SK-N-SH (cell line): ENCODE measurements around the gene PLCB1. TPM values are rescaled to one million over a fixed set of nuclear protein-coding genes. Genes with fewer than 3 reads are reported as not detected.
A peak's percentile ranks its signal among the peaks of the same experiment; 100 is the strongest.

Source experiments
- CTCF ChIA-PET: fragments of 300-600, 350-600 bp; formaldehyde crosslinking; extraction: SDS; loops from one replicate; lab custom pipeline; 2021; lab: Yijun Ruan, JAX
- POLR2A ChIA-PET: fragments of 350-600 bp; sonication (Branson Sonifier 250); formaldehyde crosslinking; extraction: SDS; loops from one replicate; lab custom pipeline; 2020; ENCODE audit warnings: antibody characterized with exemption, inconsistent platforms; lab: Yijun Ruan, JAX
- DNase-seq: peaks from one replicate; pipeline ENCODE4 v3.0.0; 2012
- H2AFZ ChIP-seq: fragments of 200-600 bp; sonication (generic); 2 replicates; pipeline ENCODE4 v1.8.1; 2016; ENCODE audit warnings: antibody characterized with exemption, mild to moderate bottlenecking, low read depth
- H3F3A ChIP-seq: fragments of 200-600 bp; sonication (generic); replicated peaks from 2 replicates; pipeline ENCODE3; 2016; ENCODE audit warnings: antibody characterized with exemption, mild to moderate bottlenecking; ENCODE audit not compliant: insufficient read depth
- H3K27ac ChIP-seq, 2 experiments: fragments of 200-500 bp in 1 of 2; fragments of 200-600 bp in 1 of 2; sonication (Bioruptor generic) in 1 of 2; sonication (generic), shearing (Covaris generic) in 1 of 2; 2 replicates each; pipeline versions ENCODE4 v1.5.1 to v1.6.1; 2014 to 2016; ENCODE audit warnings: low read depth in 2 of 2, inconsistent platforms in 1 of 2, low read length in 1 of 2, mild to moderate bottlenecking in 1 of 2, mixed read lengths in 1 of 2
- H3K27me3 ChIP-seq: fragments of 200-600 bp; sonication (generic), shearing (Covaris generic); 2 replicates; pipeline ENCODE4 v1.6.1; 2016; ENCODE audit warnings: mixed run types; ENCODE audit not compliant: insufficient read depth
- H3K36me3 ChIP-seq, 2 experiments: fragments of 200-500 bp in 1 of 2; fragments of 200-600 bp in 1 of 2; sonication (Bioruptor generic) in 1 of 2; sonication (generic) in 1 of 2; replicated peaks in 1 of 2; 2 replicates each; pipeline versions ENCODE3 to v1.5.1; 2014 to 2016; ENCODE audit warnings: low read length in 1 of 2, mild to moderate bottlenecking in 1 of 2; ENCODE audit not compliant: insufficient read depth in 2 of 2, control insufficient read depth in 1 of 2
- H3K4me1 ChIP-seq, 2 experiments: fragments of 200-500 bp in 1 of 2; fragments of 200-600 bp in 1 of 2; sonication (Bioruptor generic) in 1 of 2; sonication (generic), shearing (Covaris generic) in 1 of 2; 2 replicates each; pipeline versions ENCODE4 v1.5.1 to v1.6.1; 2014 to 2016; ENCODE audit warnings: low read depth in 1 of 2, low read length in 1 of 2, mixed run types in 1 of 2; ENCODE audit not compliant: insufficient read depth in 2 of 2, control insufficient read depth in 1 of 2
- H3K4me2 ChIP-seq: fragments of 200-600 bp; sonication (generic), shearing (Covaris generic); 2 replicates; pipeline ENCODE4 v1.6.1; 2017; ENCODE audit warnings: mixed run types
- H3K4me3 ChIP-seq, 2 experiments: fragments of 200-500 bp in 1 of 2; fragments of 200-600 bp in 1 of 2; sonication (Bioruptor generic) in 1 of 2; sonication (generic), shearing (Covaris generic) in 1 of 2; 2 replicates each; pipeline versions ENCODE4 v1.5.1 to v1.8.1; 2014 to 2016; ENCODE audit warnings: low read depth in 2 of 2, inconsistent platforms in 1 of 2, low read length in 1 of 2, mild to moderate bottlenecking in 1 of 2, mixed read lengths in 1 of 2, moderate library complexity in 1 of 2
- H3K79me2 ChIP-seq: fragments of 200-600 bp; sonication (generic); 2 replicates; pipeline ENCODE4 v1.8.1; 2017; ENCODE audit warnings: mild to moderate bottlenecking; ENCODE audit not compliant: insufficient read depth
- H3K9ac ChIP-seq: fragments of 200-600 bp; sonication (generic); 2 replicates; pipeline ENCODE4 v1.6.1; 2017; ENCODE audit warnings: mixed run types
- H3K9me2 ChIP-seq: fragments of 200-600 bp; sonication (generic); 2 replicates; pipeline ENCODE4 v1.6.1; 2017; ENCODE audit warnings: mixed run types
- H3K9me3 ChIP-seq: fragments of 200-600 bp; sonication (generic); 2 replicates; pipeline ENCODE4 v1.6.1; 2017; ENCODE audit warnings: mixed run types, mild to moderate bottlenecking, moderate library complexity
- H4K20me1 ChIP-seq: fragments of 200-600 bp; sonication (generic); 2 replicates; pipeline ENCODE4 v1.6.1; 2017; ENCODE audit warnings: mild to moderate bottlenecking, mixed run types; ENCODE audit not compliant: insufficient read depth
- CHD2 ChIP-seq: fragments of 150-350 bp; IDR thresholded peaks from 2 replicates; pipeline ENCODE4 v1.6.1; 2018; ENCODE audit warnings: low read length; ENCODE audit not compliant: partially characterized antibody
- ELF1 ChIP-seq: IDR thresholded peaks from 2 replicates; pipeline ENCODE4 v1.4.0; 2012
- EP300 ChIP-seq, 2 experiments: IDR thresholded peaks; 2 replicates each; pipeline versions ENCODE4 v1.4.0 to v1.6.1; 2012; ENCODE audit warnings: borderline replicate concordance in 1 of 2, low read depth in 1 of 2, low read length in 1 of 2
- FOSL2 ChIP-seq: IDR thresholded peaks from 2 replicates; pipeline ENCODE4 v1.4.0; 2012; ENCODE audit warnings: low read depth, mild to moderate bottlenecking, moderate library complexity, borderline replicate concordance
- FOXJ3 ChIP-seq: sonication (generic); formaldehyde crosslinking; IDR thresholded peaks from 2 replicates; pipeline ENCODE4 v1.5.1; 2020; ENCODE audit warnings: mild to moderate bottlenecking, missing genetic modification reagents
- FOXM1 ChIP-seq: IDR thresholded peaks from 2 replicates; pipeline ENCODE4 v1.4.0; 2012; ENCODE audit warnings: low read depth, mild to moderate bottlenecking
- GATA2 ChIP-seq: sonication (generic); formaldehyde crosslinking; IDR thresholded peaks from 2 replicates; pipeline ENCODE4 v1.5.0; 2020; ENCODE audit warnings: mild to moderate bottlenecking, missing genetic modification reagents
- MXI1 ChIP-seq: IDR thresholded peaks from 2 replicates; pipeline ENCODE4 v1.6.1; 2012; ENCODE audit warnings: mild to moderate bottlenecking, low read depth, low read length, improper control_type of control experiment
- POLR2AphosphoS5 ChIP-seq: IDR thresholded peaks from 2 replicates; pipeline ENCODE4 v1.6.1; 2012; ENCODE audit warnings: low read depth, low read length
- RCOR1 ChIP-seq: fragments of 150-350 bp; IDR thresholded peaks from 2 replicates; pipeline ENCODE4 v1.6.1; 2017; ENCODE audit warnings: antibody characterized with exemption, low read length
- RFX5 ChIP-seq: IDR thresholded peaks from 2 replicates; pipeline ENCODE4 v1.6.1; 2012; ENCODE audit warnings: mild to moderate bottlenecking, improper control_type of control experiment, low read length
- RXRA ChIP-seq: IDR thresholded peaks from 2 replicates; pipeline ENCODE4 v1.4.0; 2012; ENCODE audit warnings: low read depth, mild to moderate bottlenecking, borderline replicate concordance
- SIN3A ChIP-seq: IDR thresholded peaks from 2 replicates; pipeline ENCODE4 v1.6.1; 2012; ENCODE audit warnings: low read depth, mild to moderate bottlenecking, low read length, moderate library complexity, borderline replicate concordance
- SMC3 ChIP-seq: IDR thresholded peaks from 2 replicates; pipeline ENCODE4 v1.6.1; 2012; ENCODE audit warnings: low read depth, low read length, improper control_type of control experiment
- TCF12 ChIP-seq: IDR thresholded peaks from 2 replicates; pipeline ENCODE4 v1.4.0; 2012
- TEAD4 ChIP-seq: IDR thresholded peaks from 2 replicates; pipeline ENCODE4 v1.4.0; 2012; ENCODE audit warnings: mild to moderate bottlenecking, borderline replicate concordance; ENCODE audit not compliant: insufficient read depth
- USF1 ChIP-seq: IDR thresholded peaks from 2 replicates; pipeline ENCODE4 v1.4.0; 2012; ENCODE audit warnings: low read depth, borderline replicate concordance
- YY1 ChIP-seq: IDR thresholded peaks from 2 replicates; pipeline ENCODE4 v1.4.0; 2012; ENCODE audit warnings: low read depth, mild to moderate bottlenecking
- ZBTB33 ChIP-seq: IDR thresholded peaks from 2 replicates; pipeline ENCODE4 v1.4.0; 2012; ENCODE audit warnings: low read depth, borderline replicate concordance
- WGBS: methylation state at CpG from one replicate; pipeline ENCODE4 v1.1.6; 2017; ENCODE audit warnings: low lambda C conversion rate; 5-methylcytosine and 5-hydroxymethylcytosine counted together
- polyA plus RNA-seq, 3 experiments: library from polyadenylated mRNA; depleted of rRNA; stranded (reverse); fragments of >200 nt; gene quantifications; 2 replicates each; pipeline ENCODE4 v1.2.3, GENCODE V29; 2012
- TF ChIP-seq, protein P1 (sequence below): fragments of 200-600 bp; sonication (generic); IDR thresholded peaks from 2 replicates; pipeline ENCODE4 v1.6.1; 2017; ENCODE audit warnings: antibody characterized with exemption, mild to moderate bottlenecking, moderate library complexity
- TF ChIP-seq, protein P2 (sequence below): fragments of 150-350 bp; IDR thresholded peaks from 2 replicates; pipeline ENCODE4 v1.6.1; 2017; ENCODE audit warnings: antibody characterized with exemption, low read length, low read depth, borderline replicate concordance

PLCB1 gene
- polyA plus RNA-seq, 1 of the 3 experiments (the other 2 are of a cell fraction) = 10.5 TPM

- TF ChIP-seq, protein P1, sequence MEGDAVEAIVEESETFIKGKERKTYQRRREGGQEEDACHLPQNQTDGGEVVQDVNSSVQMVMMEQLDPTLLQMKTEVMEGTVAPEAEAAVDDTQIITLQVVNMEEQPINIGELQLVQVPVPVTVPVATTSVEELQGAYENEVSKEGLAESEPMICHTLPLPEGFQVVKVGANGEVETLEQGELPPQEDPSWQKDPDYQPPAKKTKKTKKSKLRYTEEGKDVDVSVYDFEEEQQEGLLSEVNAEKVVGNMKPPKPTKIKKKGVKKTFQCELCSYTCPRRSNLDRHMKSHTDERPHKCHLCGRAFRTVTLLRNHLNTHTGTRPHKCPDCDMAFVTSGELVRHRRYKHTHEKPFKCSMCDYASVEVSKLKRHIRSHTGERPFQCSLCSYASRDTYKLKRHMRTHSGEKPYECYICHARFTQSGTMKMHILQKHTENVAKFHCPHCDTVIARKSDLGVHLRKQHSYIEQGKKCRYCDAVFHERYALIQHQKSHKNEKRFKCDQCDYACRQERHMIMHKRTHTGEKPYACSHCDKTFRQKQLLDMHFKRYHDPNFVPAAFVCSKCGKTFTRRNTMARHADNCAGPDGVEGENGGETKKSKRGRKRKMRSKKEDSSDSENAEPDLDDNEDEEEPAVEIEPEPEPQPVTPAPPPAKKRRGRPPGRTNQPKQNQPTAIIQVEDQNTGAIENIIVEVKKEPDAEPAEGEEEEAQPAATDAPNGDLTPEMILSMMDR = no peak
- TF ChIP-seq YY1 = no peak
- TF ChIP-seq SMC3 = no peak
- TF ChIP-seq POLR2AphosphoS5 = no peak
- TF ChIP-seq, all 33 proteins: peak for 0
Measured at GRCh38 chr20:8154638-8155037, 22.6 kb downstream of the PLCB1 start (continued).

- TF ChIP-seq EP300 (IDR thresholded peaks at IDR 0.05; ENCODE audit: borderline replicate concordance in 1 of 2, low read depth in 1 of 2, low read length in 1 of 2) (no peak), RFX5 (no peak), MXI1 (no peak), GATA2 (CRISPR knock-in tag) (no peak)
- H3K36me3 ChIP-seq = peaks cover 3 to 8% of the 10 kb centered on the region in 2 experiments
- H3K9ac ChIP-seq = no peak overlapping the region
- no peaks in the 10 kb centered on the region for H3K9me3 ChIP-seq
- peaks cover 48% of the 10 kb centered on the region for H3F3A ChIP-seq
- ChIA-PET CTCF (interaction anchor here (1.2 kb wide), 1 partner anchor 381 kb away, joined by 3 read pairs; no protein-coding TSS in a partner anchor), POLR2A (no interaction called here)
- peaks cover 66% of the 10 kb centered on the region for H3K79me2 ChIP-seq
- H3K4me2 ChIP-seq = no peak overlapping the region
- H3K9me2 ChIP-seq = no peaks in the 10 kb centered on the region
- no peak for DNase-seq
- H3K4me3 ChIP-seq = no peak overlapping the region
- no peaks in the 10 kb centered on the region for H3K27me3 ChIP-seq
- peak overlapping the region; percentile 70 to 76; a peak in 3 of 4 replicates for H3K27ac ChIP-seq
- H4K20me1 ChIP-seq = no peaks in the 10 kb centered on the region
- no peak overlapping the region for H2AFZ ChIP-seq
- H3K4me1 ChIP-seq = peaks cover 0 to 65% of the 10 kb centered on the region in 2 experiments; a peak in 3 of 4 replicates
- 85% methylated on average over 1 of the region's 1 CpG for WGBS
Measured at GRCh38 chr20:8155229-8155628, 23.2 kb downstream of the PLCB1 start.

GRCh38 chr20:8155812-8156211, 23.7 kb downstream of the PLCB1 start:
- H3K4me3 ChIP-seq = no peak overlapping the region
- peak overlapping the region; percentile 35; the same call in 1 of the 2 replicates for H3K4me2 ChIP-seq
- H3K9me2 ChIP-seq = no peaks in the 10 kb centered on the region
- peaks cover 46% of the 10 kb centered on the region for H3F3A ChIP-seq
- peak overlapping the region in 1 of 2 experiments; percentile 70; a peak in 3 of 4 replicates for H3K27ac ChIP-seq
- no peak overlapping the region for H2AFZ ChIP-seq
- no peaks in the 10 kb centered on the region for H3K27me3 ChIP-seq
- H3K9me3 ChIP-seq = no peaks in the 10 kb centered on the region
- H3K9ac ChIP-seq = no peak overlapping the region
- no peaks in the 10 kb centered on the region for H4K20me1 ChIP-seq
- peaks cover 0 to 8% of the 10 kb centered on the region in 2 experiments for H3K36me3 ChIP-seq
- CTCF ChIA-PET = no interaction called here
- WGBS = 76% methylated on average over 2 of the region's 2 CpGs
- no peak for DNase-seq
- H3K4me1 ChIP-seq = peaks cover 0 to 59% of the 10 kb centered on the region in 2 experiments; a peak in 3 of 4 replicates
- POLR2A ChIA-PET = no interaction called here
- H3K79me2 ChIP-seq = peaks cover 64% of the 10 kb centered on the region
- no peak for TF ChIP-seq RCOR1
- TF ChIP-seq ELF1 = no peak
- TF ChIP-seq CHD2 = no peak
- TF ChIP-seq GATA2 (CRISPR knock-in tag) = no peak
- no peak for TF ChIP-seq YY1
- TF ChIP-seq, protein P2, sequence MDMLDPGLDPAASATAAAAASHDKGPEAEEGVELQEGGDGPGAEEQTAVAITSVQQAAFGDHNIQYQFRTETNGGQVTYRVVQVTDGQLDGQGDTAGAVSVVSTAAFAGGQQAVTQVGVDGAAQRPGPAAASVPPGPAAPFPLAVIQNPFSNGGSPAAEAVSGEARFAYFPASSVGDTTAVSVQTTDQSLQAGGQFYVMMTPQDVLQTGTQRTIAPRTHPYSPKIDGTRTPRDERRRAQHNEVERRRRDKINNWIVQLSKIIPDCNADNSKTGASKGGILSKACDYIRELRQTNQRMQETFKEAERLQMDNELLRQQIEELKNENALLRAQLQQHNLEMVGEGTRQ = no peak
- TF ChIP-seq FOXJ3 (CRISPR knock-in tag) = no peak
- no peak for TF ChIP-seq FOXM1
- no peak for TF ChIP-seq SMC3
- TF ChIP-seq RFX5 = no peak
- TF ChIP-seq FOSL2 = no peak
- TF ChIP-seq RXRA = no peak
- TF ChIP-seq TCF12 = no peak
- TF ChIP-seq POLR2AphosphoS5 = no peak
- no peak for TF ChIP-seq TEAD4
- TF ChIP-seq ZBTB33 = no peak
- TF ChIP-seq USF1 = no peak
- no peak for TF ChIP-seq SIN3A
- no peak for TF ChIP-seq EP300 (IDR thresholded peaks at IDR 0.05; ENCODE audit: borderline replicate concordance in 1 of 2, low read depth in 1 of 2, low read length in 1 of 2)
